Measurements from ENCODE around the gene OR8B12. TPM values are rescaled to one million over a fixed set of nuclear protein-coding genes. Genes with fewer than 3 reads are reported as not detected.

The OR8B12 gene
- total and polyA plus RNA-seq, 2 of the 4 experiments (the other 2 are of a cell fraction) = not detected

- Histone ChIP-seq H3K14ac (replicated peaks; ENCODE audit: low read depth, low read length) (no peak overlapping the region), H4K5ac (ENCODE audit: low read depth, low read length) (no peak overlapping the region), H2BK5ac (ENCODE audit: low read depth, low read length, poor library complexity, severe bottlenecking) (no peak overlapping the region), H4K20me1 (ENCODE audit: insufficient read depth, low read length) (no peaks in the 10 kb centered on the region), H3K4me1 (ENCODE audit: control insufficient read depth, insufficient read depth, low read length) (no peaks in the 10 kb centered on the region), H3K9me3 (ENCODE audit: control insufficient read depth, insufficient read depth, low read length) (no peaks in the 10 kb centered on the region), H2AK5ac (ENCODE audit: low read depth, low read length) (no peak overlapping the region), H4K91ac (ENCODE audit: insufficient read depth, low read depth, low read length) (no peak overlapping the region), H3K27ac (ENCODE audit: insufficient read depth, low read length) (no peak overlapping the region), H3K56ac (ENCODE audit: extremely low read depth, insufficient read depth, low read length) (no peak overlapping the region), H3K9ac (ENCODE audit: low read depth, low read length) (no peak overlapping the region), H3K18ac (ENCODE audit: low read depth, low read length) (no peak overlapping the region), H3K4me2 (ENCODE audit: low read depth, low read length) (no peak overlapping the region), H2BK120ac (ENCODE audit: low read depth, low read length) (no peak overlapping the region), H3K4ac (ENCODE audit: low read depth, low read length) (no peak overlapping the region), H3K9me1 (ENCODE audit: insufficient read depth, low read length) (no peaks in the 10 kb centered on the region), H3K23ac (ENCODE audit: low read depth, low read length) (no peak overlapping the region), H3K79me1 (ENCODE audit: low read depth in 1 of 2, low read length in 2 of 2) (no peaks in the 10 kb centered on the region), H2BK15ac (ENCODE audit: low read depth, low read length) (no peak overlapping the region), H2BK20ac (ENCODE audit: low read depth, low read length) (no peak overlapping the region), H4K8ac (ENCODE audit: low read depth in 2 of 2, low read length in 2 of 2) (no peak overlapping the region), H2AK9ac (replicated peaks; ENCODE audit: low read depth, low read length, poor library complexity) (no peak overlapping the region), H2AFZ (replicated peaks; ENCODE audit: low read length, poor library complexity) (no peak overlapping the region), H3K4me3 (ENCODE audit: insufficient read depth, low read depth, low read length) (no peak overlapping the region), H3K36me3 (ENCODE audit: control insufficient read depth, insufficient read depth, low read length) (no peaks in the 10 kb centered on the region), H3K27me3 (ENCODE audit: control insufficient read depth, insufficient read depth, low read length) (no peaks in the 10 kb centered on the region)
- in situ Hi-C loops (cut with MboI; ENCODE audit: low sequenced_read_pairs) = no loop called here
- ATAC-seq (ENCODE audit: low read depth) = peak; percentile 42; the same call in 1 of the 2 replicates
- no TSS peak for BruUV-seq (replicated peaks)
- WGBS, 2 experiments (ENCODE audit: extremely low coverage in 2 of 2, insufficient read length in 1 of 2) = no CpG with 5 or more reads among the region's 1 CpG
- intact Hi-C loops (cut with micrococcal nuclease) = no loop called here
- POLR2A ChIA-PET (ENCODE audit: unreplicated experiment) = no interaction called here
- no peak for TF ChIP-seq ELK1 (IDR thresholded peaks at IDR 0.05; ENCODE audit: borderline replicate concordance, low read depth, low read length)
- TF ChIP-seq MAFK (IDR thresholded peaks at IDR 0.05; ENCODE audit: low read depth, low read length) = no peak
- no peak for TF ChIP-seq POLR2A (IDR thresholded peaks at IDR 0.05; ENCODE audit: low read depth, low read length)
- TF ChIP-seq NFE2L2 (IDR thresholded peaks at IDR 0.05; ENCODE audit: low read depth, low read length) = no peak
- TF ChIP-seq CHD1 (IDR thresholded peaks at IDR 0.05; ENCODE audit: low read depth, low read length) = no peak
- TF ChIP-seq CEBPB (IDR thresholded peaks at IDR 0.05; ENCODE audit: low read depth, low read length) = no peak
- no peak for TF ChIP-seq RFX5 (IDR thresholded peaks at IDR 0.05; ENCODE audit: low read depth, low read length)
- no peak for TF ChIP-seq BHLHE40 (IDR thresholded peaks at IDR 0.05; ENCODE audit: low read depth, low read length)
- TF ChIP-seq MXI1 (IDR thresholded peaks at IDR 0.05; ENCODE audit: borderline replicate concordance, low read depth, low read length) = no peak
- no peak for TF ChIP-seq CTCF (conservative IDR thresholded peaks at IDR 0.05; ENCODE audit: low read depth, low read length)
- dilution Hi-C loops (cut with HindIII; ENCODE audit: low sequenced_read_pairs, unreplicated experiment) = no loop called here
- CTCF ChIA-PET = no interaction called here
- DNase-seq = peak; percentile 58
Observed at GRCh38 chr11:124538019-124538418, 5.4 kb downstream of the OR8B12 start.
